Occipital lobe (tissue), 2 donors: ENCODE data around the gene PWWP2B. TPM values are rescaled to one million over a fixed set of nuclear protein-coding genes. Genes with fewer than 3 reads are reported as not detected.

ENCODE experiments used
- DNase-seq: peaks from one replicate; lab custom pipeline; 2025; lab: John Stamatoyannopoulos, UW
- total RNA-seq: library from RNA; depleted of rRNA; stranded (reverse); fragments of >200 nt; gene quantifications from one replicate; pipeline ENCODE4 v1.2.3, GENCODE V29; 2014

Gene PWWP2B
- total RNA-seq, 1 donor from 2014 or later: 5.6 TPM

DNA sequence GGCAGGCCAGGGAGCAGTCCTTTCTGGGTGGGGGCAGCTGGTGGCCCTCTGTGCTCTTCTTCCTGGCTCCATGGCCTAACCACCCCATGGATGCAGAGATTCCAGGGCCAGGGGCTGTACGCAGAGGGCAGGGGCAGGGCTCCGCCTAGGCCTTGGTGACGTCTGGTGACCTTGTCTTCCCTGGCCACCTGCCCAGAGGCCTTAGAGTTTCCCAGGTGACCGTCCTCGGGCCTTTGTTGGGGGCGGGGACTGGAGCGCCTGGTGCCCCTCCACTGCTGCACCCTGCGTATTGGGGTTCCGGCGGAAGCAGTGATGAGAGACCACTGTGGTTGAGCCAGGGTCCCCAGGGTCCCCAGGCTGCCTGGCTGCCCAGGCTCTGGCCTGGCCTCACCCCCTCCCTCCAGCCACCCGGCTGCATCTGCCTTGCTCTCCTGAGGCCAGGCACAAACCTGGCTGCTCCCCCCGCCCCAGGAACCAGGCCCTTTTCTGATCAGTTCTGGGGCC lies 10.3 kb downstream of the PWWP2B start:
- no peak for DNase-seq

DNA sequence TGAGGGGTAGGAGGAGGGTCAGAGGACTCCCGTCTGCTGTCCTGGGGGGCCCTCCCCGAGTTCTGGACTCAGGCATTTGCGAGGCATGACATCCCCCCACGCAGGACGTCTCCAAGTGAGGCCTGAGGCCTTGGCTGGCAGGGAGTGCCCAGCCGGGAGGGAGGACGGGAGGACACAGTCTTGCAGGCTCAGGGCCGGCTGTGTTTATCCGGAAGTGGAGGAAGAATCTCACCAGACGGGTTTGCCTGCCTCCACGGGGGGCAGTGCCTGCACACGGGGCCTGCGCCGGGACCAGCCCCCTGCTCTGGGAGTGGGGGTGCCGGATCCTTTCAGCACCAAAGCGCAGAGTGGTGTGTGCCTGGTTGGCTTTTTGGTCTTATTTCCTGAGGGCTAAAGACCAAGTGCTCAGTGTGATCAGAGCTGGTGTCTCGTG lies 10.9 kb downstream of the PWWP2B start:
- peak; percentile 34 for DNase-seq

DNA sequence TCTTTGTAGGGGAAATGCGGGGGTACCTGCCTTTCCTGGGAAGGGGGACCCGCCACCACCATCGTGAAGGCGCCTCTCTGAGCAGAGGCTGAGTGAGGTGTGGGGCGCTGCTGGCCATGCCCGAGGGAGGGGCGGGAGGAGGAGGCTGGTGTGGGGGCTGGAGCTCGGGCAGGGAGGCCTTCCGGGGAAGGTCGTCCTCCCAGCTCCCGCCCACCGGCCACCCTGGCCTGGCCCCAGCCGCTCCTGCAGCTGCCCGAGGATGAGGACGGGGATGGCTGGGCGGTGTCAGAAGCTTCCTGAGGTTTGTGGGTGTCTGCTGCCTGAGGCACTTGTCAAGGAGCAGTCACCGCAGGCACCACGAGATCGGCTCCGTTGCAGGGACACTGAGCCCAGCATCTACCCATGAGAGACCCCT lies 11.4 kb downstream of the PWWP2B start:
- DNase-seq: no peak

DNA sequence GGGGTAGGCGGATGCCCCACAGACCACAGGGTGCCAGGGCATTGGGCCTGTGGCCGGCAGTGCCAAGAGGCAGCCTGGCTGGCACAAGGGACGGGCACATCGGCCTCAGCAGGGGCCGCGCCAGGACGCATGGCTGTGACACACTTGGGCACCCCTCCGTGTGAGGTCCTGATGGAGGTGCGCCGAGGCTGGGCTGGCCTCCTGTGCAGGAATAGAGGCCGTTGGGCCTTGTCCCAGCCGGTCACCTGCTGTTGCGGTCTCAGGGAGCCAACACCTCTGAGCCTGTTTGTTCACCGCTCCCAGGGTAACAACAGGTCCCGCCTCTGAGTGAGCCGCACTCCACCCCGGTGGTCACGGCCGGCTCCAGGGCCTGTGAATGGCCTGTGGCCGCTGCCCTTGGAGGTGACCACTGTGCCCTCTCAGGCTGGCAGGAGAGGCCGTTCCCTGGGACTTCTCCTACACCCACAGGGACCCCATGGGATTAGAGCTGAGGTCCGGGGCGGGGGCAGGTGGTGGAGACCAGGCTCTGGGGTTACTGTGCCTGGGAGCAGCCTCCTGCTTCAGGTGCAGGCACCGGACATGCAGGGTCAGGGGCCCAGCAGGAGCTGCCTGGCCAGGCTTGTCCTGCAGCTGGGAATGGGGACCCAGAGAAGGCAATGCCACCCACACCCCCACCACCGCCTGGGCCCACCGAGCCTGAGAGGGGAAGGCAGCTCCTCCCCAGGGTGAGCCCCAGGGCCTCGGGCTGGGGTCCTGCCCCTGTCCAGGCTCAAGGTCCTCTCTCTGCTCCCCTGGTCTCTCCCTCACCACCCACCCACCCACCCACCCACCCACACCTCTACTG lies 12.0 kb downstream of the PWWP2B start:
- no peak for DNase-seq

DNA sequence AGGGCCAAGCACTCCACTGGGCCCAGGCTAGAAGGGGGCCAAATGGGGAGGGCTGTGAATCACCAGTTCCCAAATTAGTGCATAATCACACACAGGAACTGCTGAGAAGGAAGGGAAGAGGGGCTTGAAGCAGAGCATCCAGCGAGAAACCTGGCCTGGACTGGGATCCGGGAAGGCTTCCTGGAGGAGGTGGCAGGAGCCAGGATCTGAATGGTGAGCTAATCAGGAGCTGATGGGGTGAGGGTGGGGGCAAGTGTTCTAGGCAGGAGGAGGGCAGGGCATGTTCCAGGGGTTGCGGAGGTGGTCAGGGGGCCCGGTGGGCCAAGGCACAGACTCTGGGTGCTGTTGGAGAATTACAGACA lies 12.6 kb downstream of the PWWP2B start:
- DNase-seq: no peak

DNA sequence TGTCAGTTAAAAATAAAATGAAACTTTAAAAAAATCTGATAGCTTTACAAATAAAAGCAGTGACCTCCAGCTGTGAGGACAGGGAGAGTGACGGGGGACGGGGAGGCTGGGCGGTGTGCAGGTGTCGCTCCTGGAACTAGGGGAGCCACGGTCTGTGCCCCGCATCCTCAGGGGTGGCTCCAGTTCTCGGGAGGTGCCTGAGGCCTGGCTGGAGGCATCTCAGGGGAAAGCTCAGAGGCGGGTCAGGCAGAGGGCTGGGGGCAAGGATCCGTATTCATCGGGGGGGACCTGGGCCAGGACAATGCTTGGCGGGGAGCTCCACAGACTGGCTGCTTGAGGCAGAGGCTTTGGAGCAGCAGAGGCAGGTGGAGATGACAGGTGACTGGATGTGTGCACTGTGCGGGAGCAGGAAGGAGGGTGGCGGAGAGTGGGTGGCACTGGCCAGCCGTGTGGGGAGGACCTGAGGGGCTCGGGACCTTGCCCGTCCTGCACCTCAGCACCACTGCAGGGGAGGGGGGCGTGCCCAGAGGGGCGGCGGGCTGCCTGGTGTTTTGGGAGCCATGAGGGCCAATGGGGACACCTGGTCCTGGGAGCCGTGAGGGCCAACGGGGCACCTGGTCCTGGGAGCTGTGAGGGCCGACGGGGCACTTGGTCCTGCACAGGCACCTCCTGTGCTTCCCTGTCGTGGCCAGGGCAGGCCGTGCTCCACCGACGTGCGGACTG lies 13.2 kb downstream of the PWWP2B start:
- no peak for DNase-seq

DNA sequence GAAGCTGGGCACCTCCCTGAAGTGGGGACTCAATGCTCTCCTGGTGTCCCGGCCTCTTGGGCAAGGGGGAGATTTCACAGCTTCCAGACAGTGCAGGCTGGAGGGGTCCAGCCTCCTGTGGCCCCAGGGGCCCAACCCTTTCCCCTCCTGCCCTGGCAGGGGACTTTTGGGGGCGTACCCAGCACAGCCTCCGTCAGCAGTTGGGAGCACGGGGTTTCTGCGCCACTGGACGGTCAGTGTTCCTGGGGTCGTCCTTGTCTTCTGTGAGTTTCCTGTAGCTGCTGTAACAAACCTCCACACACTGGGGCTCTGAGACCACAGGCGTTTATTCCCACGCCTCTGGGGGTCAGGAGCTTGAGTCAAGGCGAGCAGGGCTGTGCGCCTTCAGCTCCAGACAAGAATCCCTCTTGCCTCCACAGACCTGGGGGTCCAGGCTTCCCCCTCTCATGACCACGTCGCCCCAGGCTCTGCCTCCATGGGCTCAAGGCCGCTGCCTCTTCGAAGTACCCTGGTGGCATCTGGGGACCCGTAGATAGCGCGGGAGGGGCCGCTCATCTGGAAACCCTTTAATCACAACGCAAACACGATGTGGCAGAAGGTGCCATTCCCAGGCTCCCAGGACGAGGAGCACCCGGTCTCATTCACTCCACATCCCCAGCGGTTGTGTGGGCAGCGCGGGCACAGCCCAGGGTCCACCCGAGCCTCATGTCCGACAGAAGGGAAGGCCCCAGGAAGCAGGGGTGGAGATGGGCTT lies 14.0 kb downstream of the PWWP2B start:
- no peak for DNase-seq

DNA sequence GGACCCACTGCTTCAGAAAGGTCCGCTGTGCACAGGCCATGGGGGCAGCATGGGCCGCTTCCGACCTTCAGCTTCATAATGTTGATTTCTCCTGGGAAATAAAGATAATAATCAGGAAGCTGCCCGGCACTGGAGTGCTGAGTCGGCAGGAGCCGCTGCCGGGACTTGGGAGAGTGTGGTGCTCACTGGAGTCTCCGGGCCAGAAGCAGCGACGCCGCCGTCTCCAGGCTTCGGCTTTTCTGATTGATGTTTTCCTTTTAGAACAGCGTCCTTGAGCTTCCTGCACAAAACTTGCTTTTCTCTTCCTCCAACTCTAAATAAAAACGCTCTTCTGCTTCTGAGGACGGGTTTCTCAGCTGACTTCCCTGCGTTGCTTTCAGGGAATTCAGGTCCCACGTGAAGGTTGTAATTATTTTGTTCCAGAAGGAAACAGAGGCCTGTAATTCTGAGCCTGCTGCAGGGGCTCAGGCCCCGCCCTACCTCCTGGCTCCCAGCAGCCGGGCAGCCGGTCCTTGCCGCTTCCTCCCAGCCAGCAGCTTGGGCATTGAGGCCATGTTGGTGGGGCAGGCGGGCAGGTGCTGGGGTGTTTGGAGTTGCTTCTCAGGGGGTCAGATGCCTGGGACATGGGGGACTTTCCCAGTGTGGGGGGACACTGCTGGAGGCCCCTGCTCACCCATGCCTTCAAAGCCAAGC lies 14.7 kb downstream of the PWWP2B start:
- DNase-seq: peak; percentile 33

DNA sequence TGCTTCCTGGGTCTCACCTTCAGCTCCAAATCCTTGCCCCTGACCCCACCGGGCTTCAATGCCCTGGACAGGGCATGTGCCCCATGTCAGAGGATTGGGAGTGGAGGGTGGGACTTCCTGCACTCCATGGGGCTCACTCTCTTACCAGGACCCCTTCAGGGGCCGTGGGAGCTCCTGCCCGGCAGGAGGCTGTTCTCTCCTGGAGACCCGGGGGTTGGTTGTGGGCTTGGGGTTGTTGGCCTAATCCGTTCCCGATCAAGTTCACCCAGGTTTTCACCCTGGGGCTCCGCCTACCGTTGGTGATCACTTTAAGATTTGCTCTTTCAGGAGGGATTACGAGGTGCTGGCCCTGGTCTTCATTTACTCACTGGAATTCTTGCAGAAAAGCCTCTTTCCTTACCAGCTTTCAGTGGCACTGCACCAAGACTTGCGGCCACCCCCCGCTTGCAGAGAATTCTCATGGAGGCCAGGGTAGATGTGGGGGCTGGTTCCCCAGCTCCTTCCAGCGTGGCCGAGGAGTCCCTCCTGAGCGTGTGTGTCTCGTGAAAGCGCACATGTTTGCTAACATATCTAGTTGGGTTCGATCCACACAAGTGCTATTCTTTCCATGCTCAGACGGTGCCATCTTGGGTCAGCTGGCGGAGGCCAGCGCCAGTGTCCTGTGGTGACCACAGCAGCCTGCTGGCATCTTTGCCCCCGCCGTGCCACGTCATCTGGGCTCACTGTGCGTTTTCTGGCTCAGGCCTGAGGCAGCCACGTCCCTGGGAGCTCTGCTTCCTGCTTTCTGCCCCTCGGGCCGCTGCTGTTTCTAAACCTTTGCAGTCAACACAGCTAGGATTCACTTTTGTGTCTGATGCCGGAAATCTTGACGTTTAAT lies 15.6 kb downstream of the PWWP2B start:
- no peak for DNase-seq

DNA sequence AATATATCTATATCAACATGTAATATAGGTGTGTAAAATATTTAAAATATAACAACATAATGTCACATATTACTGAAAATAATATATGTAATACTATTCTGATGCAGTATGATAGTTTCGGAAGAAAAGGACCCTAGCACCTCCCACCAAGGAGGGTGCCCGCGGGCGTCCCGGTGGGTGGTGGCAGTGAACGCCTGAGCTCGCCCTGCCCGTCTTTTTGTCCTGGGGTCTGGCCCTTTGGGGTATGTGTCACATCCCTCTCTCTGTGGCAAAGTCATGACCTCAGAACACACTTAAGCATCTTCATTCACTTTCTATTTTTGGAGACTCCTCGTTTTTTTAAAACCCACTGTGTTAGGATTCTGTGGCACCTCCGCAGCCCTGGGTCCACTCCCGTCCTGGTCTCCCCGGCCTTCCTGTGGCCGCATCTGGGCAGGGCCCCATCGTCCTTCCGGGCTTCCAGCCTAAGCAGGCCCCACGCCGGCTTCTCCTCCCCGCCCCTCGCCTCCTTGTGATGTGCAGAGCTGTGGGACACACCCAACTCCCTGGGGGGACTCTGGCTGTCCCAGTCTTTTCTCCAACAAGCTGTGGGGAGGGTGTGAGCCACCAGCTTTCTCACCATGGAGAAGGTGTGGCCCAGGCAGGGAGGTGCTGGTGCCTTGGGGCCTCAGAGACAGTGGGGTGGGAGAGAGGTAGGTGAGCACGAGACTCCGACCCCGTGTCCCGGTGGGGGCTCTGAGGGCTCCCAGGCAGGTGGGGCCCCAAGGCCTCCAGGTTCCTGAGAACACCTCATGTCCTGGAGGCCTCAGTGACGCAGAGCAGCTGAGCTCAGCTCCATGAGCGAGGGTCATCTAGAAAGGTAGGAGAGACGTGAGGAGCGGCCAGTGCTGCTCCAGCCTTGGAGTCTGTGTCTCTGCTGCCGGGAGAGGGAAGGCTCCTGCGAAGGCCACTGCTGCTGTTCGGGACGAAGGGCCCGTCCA lies 16.5 kb downstream of the PWWP2B start:
- DNase-seq: no peak

DNA sequence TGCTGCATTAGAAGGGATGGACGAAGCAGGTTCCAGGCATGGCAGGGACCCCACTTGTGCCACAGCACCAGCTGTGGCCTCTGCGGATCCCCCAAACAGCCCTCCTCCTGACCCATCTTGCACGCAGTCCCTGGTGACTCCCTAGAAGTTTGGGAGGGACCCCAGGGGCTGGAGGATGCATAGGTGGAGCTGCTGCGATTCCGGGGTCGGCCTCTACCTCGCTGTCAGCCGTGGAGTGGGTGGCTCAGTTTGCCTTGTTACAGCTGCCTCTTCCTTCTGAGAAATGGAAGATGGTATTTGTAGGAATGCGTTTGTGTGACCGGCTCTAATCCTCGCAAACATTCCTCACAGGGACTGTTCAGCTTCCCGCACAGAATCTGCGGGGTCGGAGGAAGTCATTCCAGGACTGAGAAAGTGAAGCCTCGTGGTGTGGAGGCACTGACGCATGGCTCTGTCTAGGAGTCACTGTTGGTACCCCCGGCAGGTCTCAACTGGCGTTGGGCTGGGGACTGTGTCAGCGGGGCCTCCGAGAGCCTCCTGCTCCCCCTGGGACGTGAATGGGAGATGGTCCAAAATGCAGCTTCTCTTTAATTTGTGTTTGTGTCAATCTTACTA lies 17.5 kb downstream of the PWWP2B start:
- DNase-seq: no peak

DNA sequence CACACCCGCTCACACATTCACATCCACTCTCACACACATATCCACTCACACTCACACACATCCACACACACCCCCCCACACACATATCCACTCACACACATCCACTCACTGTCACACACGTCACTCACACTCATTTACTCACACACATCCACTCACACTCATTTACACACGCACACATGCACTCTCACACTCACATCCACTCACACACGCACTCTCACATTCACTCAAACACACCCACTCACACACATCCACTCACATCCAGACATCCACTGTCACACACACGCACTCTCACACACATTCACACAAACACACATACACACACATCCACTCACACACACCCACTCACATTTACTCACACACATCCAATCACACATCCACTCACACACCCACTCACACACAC lies 18.3 kb downstream of the PWWP2B start:
- no peak for DNase-seq

DNA sequence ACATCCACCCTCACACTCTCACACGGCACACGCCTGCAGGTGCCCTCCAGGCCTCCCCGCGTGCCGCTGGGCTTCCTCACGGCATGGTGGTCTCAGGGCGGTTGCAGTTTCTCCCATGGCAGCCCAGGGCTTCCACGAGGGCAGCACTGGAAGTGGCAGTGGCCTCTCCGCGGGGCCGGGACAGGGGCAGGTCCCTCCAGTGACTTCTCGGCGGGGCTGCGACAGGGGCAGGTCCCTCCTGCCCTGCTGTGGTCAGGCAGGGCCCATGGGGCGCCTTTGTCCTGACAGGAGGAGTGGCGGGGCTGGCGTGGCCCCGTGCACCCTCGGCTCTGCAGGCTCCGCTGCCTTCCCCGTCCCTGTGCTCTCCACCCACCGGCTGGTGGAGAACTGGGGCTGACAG lies 19.0 kb downstream of the PWWP2B start:
- no peak for DNase-seq

DNA sequence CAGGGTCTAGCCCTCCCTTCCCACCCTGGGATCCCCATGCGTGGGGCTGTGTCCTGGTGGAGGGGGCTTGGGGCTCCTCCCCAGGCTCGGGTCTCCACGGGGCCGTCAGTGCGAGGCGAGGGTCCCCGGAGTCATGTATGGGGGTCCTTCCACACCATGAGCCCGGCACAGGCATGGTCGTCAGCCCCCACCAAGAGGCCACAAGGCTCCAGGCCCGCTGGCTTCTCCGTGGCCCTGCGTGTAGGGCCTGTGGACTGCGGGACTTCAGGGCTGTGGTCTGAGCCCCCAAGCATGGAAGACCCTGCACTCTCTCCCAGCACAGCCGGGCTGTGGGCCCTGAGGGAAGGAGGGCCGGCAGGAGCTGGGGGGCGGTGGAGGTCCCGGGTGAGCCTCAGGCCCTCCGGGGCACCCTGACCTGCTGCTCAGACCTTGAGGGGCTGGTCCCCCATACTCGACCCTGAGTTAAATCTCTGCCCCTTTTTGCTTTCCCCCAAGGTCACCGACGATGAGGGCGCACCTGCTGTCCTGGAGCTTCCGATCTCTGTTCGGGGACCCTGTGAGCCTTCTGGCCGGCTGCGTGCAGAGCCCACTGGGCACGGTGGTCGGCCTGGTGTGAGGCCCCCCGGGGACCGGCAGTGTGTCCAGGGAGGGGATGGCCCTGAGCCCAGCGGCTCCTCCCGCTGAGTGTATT lies 19.7 kb downstream of the PWWP2B start:
- DNase-seq: no peak

DNA sequence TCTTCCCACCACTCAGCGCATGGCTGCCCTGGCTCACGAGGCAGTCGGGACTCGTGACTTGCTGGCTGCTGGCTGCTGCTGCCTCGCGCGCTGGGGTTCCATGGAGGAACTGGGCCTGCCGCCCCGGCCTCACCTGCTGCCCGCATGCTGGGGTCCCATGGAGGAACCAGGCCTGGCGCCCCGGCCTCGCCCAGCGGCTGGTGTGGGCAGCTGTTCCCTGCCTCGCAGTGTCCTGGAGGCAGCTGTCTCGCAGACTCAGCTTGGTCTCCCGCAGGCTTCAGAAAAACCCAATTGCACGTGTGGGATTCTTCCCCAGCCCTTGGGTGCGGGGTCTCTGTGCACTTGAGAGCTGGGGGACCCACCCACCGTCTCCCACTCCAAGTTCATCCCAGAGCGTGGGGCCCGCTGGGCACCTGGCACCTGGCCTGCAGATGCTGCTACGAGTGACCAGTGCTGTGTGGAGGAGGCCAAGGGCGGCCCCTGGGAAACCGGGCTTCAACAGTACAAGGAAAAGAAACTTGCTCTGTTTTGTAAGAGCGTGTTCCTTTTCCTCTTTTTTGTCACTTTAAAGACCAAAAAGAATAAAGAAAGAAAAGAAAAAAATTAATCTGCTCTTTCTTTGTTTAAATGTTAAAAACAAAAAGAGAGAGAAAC lies 20.4 kb downstream of the PWWP2B start:
- DNase-seq: no peak

DNA sequence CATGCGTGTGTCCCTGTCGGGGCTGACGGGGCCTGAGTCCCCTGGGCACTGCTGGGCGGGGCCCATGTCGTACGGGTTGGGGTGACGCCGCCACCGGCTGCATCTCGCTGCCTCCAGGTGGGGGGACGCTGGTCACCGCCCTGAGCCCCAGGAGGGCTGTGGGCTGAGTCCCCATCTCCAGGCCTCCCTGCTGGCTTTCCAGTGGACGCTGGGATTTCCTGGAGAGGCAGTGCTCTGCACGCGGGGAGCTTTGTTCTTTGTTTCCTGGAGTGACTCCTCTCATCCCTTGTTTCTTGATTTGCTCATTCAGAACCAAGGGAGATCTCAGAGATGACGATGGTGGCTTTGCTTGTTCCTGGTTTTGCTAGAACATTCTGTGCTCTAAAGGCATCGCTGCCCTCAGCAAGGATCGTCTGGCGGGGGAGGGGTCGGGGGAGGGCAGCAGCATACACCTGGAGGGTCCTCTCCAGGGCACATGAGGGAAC lies 21.0 kb downstream of the PWWP2B start:
- no peak for DNase-seq
